ENCODE results near the gene CYFIP2.

The CYFIP2 gene

DNA sequence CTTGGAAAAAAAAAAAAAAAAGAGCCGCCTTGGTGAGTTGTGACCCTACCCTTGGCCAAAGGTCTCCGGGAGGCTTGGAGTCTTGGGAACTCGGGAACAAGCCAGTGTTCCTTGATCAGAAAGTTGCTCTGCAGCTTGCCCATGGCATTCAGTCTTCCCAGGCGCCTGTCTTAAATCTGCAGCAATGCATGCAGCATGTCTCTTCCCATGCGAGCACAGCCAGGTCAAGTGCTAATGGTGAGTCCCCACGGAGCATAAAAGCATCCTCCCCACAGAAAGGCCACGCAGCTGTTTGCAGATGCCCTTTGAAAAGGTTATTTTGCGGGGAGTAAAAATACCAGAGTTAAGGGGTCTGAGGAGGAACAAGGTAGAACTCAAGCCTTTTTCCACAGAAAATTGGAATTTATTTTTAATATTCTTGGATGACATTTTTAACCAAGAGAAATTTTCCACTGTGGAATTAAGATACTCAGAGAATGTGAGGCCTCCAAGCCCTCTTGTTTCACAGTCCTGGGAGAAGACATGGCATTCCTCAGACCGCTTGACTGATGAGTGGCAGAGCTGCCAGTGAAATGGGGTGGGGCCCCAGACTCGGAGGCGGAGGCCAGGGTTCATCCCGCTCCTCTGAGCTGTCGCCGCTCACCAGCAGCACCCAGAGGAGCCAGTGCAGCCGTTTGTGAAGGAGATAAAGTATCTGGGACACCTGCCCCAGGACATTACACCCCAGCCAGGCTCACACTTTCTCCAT is 81.6 kb downstream of the CYFIP2 start:
- TF ChIP-seq ZNF624 (tag by site-specific recombination; IDR thresholded peaks at IDR 0.05): no peak
- TF ChIP-seq, protein P1, sequence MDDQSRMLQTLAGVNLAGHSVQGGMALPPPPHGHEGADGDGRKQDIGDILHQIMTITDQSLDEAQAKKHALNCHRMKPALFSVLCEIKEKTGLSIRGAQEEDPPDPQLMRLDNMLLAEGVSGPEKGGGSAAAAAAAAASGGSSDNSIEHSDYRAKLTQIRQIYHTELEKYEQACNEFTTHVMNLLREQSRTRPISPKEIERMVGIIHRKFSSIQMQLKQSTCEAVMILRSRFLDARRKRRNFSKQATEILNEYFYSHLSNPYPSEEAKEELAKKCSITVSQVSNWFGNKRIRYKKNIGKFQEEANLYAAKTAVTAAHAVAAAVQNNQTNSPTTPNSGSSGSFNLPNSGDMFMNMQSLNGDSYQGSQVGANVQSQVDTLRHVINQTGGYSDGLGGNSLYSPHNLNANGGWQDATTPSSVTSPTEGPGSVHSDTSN (CRISPR knock-in tag; IDR thresholded peaks at IDR 0.05): no peak
- TF ChIP-seq ZNF776 (tag by site-specific recombination; IDR thresholded peaks at IDR 0.05; ENCODE audit: borderline replicate concordance): no peak
- no peak for TF ChIP-seq ZNF202 (tag by site-specific recombination; IDR thresholded peaks at IDR 0.05; ENCODE audit: borderline replicate concordance)
- TF ChIP-seq ZIC2 (tag by site-specific recombination; IDR thresholded peaks at IDR 0.05): no peak
- no peak for TF ChIP-seq ZBTB21 (tag by site-specific recombination; IDR thresholded peaks at IDR 0.05)
- no peak for TF ChIP-seq ZNF24 (tag by site-specific recombination; IDR thresholded peaks at IDR 0.05)
- no peak for TF ChIP-seq ZNF132 (tag by site-specific recombination; IDR thresholded peaks at IDR 0.05; ENCODE audit: borderline replicate concordance)
- TF ChIP-seq ZNF830 (tag by site-specific recombination; IDR thresholded peaks at IDR 0.05; ENCODE audit: low read depth): no peak
- no peak for TF ChIP-seq ZNF302 (tag by site-specific recombination; IDR thresholded peaks at IDR 0.05; ENCODE audit: low read depth)
- TF ChIP-seq ZNF510 (tag by site-specific recombination; IDR thresholded peaks at IDR 0.05; ENCODE audit: insufficient replicate concordance): no peak
- TF ChIP-seq KLF7 (tag by site-specific recombination; IDR thresholded peaks at IDR 0.05; ENCODE audit: borderline replicate concordance): no peak
- TF ChIP-seq ZNF837 (tag by site-specific recombination; IDR thresholded peaks at IDR 0.05): no peak
- TF ChIP-seq ZNF37A (tag by site-specific recombination; IDR thresholded peaks at IDR 0.05): no peak
- TF ChIP-seq KLF1 (tag by site-specific recombination; IDR thresholded peaks at IDR 0.05): no peak
- TF ChIP-seq ZNF560 (tag by site-specific recombination; IDR thresholded peaks at IDR 0.05; ENCODE audit: borderline replicate concordance): no peak
- H3K4me1 ChIP-seq (ENCODE audit: control insufficient read depth, insufficient read depth, low read length): no peaks in the 10 kb centered on the region
- ChIA-PET POLR2A (no interaction called here), CTCF (interaction anchor here (0.6 to 0.9 kb wide), 2 partner anchors 93 to 112 kb away, joined by 3 to 4 read pairs; no protein-coding TSS in a partner anchor)
- H3K4me3 ChIP-seq (ENCODE audit: low read depth, low read length): no peak overlapping the region
- H3K9me3 ChIP-seq (ENCODE audit: control insufficient read depth, insufficient read depth, low read depth, low read length): no peaks in the 10 kb centered on the region
- peaks cover 0 to 59% of the 10 kb centered on the region in 2 experiments; a peak in 2 of 3 replicates for H3K36me3 ChIP-seq (ENCODE audit: control insufficient read depth in 2 of 2, insufficient read depth in 1 of 2, low read length in 2 of 2)
- no peak overlapping the region for H3K27ac ChIP-seq (ENCODE audit: extremely low read depth, low read depth, low read length)

DNA sequence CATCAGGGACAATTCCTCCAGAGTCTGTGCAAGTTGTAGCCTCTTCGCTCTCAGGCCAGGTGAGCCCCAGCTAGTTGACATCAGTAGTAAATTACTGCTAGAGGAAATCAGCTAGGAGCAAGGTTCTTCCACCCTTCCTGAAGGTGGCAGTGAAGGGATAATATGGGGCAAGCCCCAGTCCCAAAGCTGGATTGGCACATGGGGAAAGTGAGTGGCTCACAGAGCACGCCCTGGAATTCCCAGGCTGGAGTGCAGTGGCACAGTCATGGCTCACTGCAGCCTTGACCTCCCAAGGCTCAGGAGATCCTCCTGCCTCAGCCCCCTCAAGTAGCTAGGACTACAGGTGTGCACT is 82.1 kb downstream of the CYFIP2 start:
- H3K27ac ChIP-seq (ENCODE audit: extremely low read depth, low read depth, low read length): no peak overlapping the region
- no peak overlapping the region for H3K4me3 ChIP-seq (ENCODE audit: low read depth, low read length)
- POLR2A ChIA-PET: no interaction called here
- no peaks in the 10 kb centered on the region for H3K4me1 ChIP-seq (ENCODE audit: control insufficient read depth, insufficient read depth, low read length)
- no peaks in the 10 kb centered on the region for H3K9me3 ChIP-seq (ENCODE audit: control insufficient read depth, insufficient read depth, low read depth, low read length)
- CTCF ChIA-PET: interaction anchor here (0.6 kb wide), 1 partner anchor 111 kb away, joined by 4 read pairs; no protein-coding TSS in a partner anchor
- H3K36me3 ChIP-seq (ENCODE audit: control insufficient read depth in 2 of 2, insufficient read depth in 1 of 2, low read length in 2 of 2): peaks cover 0 to 59% of the 10 kb centered on the region in 2 experiments; a peak in 2 of 3 replicates
- TF ChIP-seq, protein P2, sequence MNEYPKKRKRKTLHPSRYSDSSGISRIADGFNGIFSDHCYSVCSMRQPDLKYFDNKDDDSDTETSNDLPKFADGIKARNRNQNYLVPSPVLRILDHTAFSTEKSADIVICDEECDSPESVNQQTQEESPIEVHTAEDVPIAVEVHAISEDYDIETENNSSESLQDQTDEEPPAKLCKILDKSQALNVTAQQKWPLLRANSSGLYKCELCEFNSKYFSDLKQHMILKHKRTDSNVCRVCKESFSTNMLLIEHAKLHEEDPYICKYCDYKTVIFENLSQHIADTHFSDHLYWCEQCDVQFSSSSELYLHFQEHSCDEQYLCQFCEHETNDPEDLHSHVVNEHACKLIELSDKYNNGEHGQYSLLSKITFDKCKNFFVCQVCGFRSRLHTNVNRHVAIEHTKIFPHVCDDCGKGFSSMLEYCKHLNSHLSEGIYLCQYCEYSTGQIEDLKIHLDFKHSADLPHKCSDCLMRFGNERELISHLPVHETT (tag by site-specific recombination; IDR thresholded peaks at IDR 0.05): no peak
- TF ChIP-seq GLIS1 (tag by site-specific recombination; IDR thresholded peaks at IDR 0.05) (no peak), ZNF354C (tag by site-specific recombination; IDR thresholded peaks at IDR 0.05; ENCODE audit: borderline replicate concordance, low read depth) (no peak), KLF7 (tag by site-specific recombination; IDR thresholded peaks at IDR 0.05; ENCODE audit: borderline replicate concordance) (no peak), ZNF501 (tag by site-specific recombination; IDR thresholded peaks at IDR 0.05) (no peak), GLIS2 (tag by site-specific recombination; IDR thresholded peaks at IDR 0.05) (no peak), ZNF423 (tag by site-specific recombination; IDR thresholded peaks at IDR 0.05) (no peak), ZNF560 (tag by site-specific recombination; IDR thresholded peaks at IDR 0.05; ENCODE audit: borderline replicate concordance) (no peak), ZNF140 (tag by site-specific recombination; IDR thresholded peaks at IDR 0.05) (no peak), ZNF629 (tag by site-specific recombination; IDR thresholded peaks at IDR 0.05) (no peak), ZNF623 (tag by site-specific recombination; IDR thresholded peaks at IDR 0.05) (no peak)
- TF ChIP-seq, protein P3, sequence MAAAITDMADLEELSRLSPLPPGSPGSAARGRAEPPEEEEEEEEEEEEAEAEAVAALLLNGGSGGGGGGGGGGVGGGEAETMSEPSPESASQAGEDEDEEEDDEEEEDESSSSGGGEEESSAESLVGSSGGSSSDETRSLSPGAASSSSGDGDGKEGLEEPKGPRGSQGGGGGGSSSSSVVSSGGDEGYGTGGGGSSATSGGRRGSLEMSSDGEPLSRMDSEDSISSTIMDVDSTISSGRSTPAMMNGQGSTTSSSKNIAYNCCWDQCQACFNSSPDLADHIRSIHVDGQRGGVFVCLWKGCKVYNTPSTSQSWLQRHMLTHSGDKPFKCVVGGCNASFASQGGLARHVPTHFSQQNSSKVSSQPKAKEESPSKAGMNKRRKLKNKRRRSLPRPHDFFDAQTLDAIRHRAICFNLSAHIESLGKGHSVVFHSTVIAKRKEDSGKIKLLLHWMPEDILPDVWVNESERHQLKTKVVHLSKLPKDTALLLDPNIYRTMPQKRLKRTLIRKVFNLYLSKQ (tag by site-specific recombination; IDR thresholded peaks at IDR 0.05; ENCODE audit: borderline replicate concordance): no peak
- TF ChIP-seq, protein P4, sequence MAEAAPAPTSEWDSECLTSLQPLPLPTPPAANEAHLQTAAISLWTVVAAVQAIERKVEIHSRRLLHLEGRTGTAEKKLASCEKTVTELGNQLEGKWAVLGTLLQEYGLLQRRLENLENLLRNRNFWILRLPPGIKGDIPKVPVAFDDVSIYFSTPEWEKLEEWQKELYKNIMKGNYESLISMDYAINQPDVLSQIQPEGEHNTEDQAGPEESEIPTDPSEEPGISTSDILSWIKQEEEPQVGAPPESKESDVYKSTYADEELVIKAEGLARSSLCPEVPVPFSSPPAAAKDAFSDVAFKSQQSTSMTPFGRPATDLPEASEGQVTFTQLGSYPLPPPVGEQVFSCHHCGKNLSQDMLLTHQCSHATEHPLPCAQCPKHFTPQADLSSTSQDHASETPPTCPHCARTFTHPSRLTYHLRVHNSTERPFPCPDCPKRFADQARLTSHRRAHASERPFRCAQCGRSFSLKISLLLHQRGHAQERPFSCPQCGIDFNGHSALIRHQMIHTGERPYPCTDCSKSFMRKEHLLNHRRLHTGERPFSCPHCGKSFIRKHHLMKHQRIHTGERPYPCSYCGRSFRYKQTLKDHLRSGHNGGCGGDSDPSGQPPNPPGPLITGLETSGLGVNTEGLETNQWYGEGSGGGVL (tag by site-specific recombination; IDR thresholded peaks at IDR 0.05): no peak
- TF ChIP-seq, protein P5, sequence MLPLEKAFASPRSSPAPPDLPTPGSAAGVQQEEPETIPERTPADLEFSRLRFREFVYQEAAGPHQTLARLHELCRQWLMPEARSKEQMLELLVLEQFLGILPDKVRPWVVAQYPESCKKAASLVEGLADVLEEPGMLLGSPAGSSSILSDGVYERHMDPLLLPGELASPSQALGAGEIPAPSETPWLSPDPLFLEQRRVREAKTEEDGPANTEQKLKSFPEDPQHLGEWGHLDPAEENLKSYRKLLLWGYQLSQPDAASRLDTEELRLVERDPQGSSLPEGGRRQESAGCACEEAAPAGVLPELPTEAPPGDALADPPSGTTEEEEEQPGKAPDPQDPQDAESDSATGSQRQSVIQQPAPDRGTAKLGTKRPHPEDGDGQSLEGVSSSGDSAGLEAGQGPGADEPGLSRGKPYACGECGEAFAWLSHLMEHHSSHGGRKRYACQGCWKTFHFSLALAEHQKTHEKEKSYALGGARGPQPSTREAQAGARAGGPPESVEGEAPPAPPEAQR (tag by site-specific recombination; IDR thresholded peaks at IDR 0.05): no peak
